GM18505 (cell line): ENCODE results near the gene ARHGAP32.
"Not testable (repeated sequence)": the region's sequence is repeated elsewhere in the genome, so short reads cannot be mapped to it uniquely, and the experiment has no call there.

Source experiments
- ATAC-seq: cut with Tn5 transposase; IDR thresholded peaks from one replicate; pipeline ENCODE4 v1.9.1; 2021; ENCODE audit not compliant: unreplicated experiment
- POLR2A ChIP-seq: IDR thresholded peaks from 4 replicates; pipeline ENCODE4 v1.6.1; 2011; ENCODE audit warnings: borderline replicate concordance; ENCODE audit not compliant: insufficient read depth, insufficient read length; ENCODE audit errors: extremely low read depth

Gene ARHGAP32

DNA sequence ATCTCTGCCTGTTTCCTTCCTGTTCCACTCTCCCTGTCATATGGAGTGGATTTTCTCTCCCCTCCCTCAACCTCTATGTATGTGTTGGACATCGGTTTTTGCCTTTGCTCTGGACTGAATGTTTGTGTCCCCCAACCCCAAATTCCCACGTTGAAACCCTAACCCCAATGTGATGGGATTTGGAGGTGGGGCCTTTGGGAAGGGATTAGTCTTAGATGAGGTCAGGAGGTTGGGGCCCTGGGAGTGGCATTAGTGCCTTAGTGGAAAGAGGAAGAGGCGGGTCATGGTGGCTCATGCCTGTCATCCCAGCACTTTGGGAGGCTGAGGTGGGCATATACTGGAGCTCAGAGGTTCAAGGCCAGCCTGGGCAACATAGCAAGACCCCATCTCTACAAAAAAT is 261.1 kb downstream of the ARHGAP32 start:
- TF ChIP-seq POLR2A = no peak
- no peak for ATAC-seq

DNA sequence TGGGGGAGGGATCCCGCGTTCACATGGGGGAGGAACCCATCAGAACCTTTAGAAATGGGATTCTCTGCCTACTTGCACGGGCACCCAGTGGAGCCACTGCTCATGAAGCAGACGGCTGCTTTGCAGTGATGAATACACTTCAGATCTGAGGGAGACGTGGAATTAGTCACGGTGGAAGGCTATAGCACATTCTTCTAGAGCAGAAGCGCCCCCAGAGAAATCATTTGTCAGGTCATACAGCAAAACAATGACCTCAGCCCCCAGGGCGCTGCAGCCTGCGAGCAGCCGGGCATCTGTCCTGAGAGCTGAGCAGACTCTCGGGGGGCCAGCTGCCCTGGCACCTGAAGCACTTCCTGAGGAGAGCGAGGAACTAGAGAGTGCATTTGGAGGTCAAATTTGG is 262.1 kb downstream of the ARHGAP32 start:
- no peak for ATAC-seq
- no peak for TF ChIP-seq POLR2A

DNA sequence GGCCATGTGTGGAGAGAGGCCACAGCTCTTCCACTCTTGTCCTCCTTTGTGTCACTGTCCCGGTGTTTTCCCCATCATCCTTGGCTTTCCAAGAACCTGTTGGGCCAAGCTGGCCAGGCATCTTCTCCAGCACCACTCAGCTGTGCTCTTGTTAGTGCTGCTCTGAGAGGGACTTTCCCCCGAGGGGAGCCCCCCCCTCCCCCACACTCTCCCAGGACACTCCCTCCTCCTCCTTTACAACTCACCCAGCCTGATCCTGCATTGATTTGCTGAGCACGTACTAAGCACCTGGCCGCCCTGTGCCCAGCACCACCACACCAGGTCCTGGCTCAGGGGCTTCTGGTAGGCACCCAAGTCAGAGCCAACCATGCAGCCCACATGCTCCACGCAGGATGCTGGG is 262.7 kb downstream of the ARHGAP32 start:
- TF ChIP-seq POLR2A = no peak
- no peak for ATAC-seq

DNA sequence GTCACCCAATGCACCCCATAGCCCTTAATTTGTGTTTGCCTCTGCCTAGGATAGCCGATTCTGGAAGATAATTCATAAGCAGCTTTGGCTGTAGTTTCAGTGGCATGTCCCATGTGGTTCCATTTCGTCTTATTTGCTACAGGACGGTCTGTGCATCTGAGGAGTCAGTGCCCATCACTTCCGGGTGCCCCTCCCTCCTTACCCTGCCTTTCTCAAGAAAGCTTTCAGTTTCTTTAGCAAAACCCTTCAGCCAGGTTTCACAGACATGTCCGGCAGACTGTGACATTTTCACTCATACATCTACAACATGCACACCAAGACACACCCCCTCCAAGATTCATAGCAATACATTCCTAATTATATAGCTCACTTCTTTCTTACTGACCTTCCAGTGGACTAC is 263.7 kb downstream of the ARHGAP32 start:
- no peak for TF ChIP-seq POLR2A
- peak; percentile 97 for ATAC-seq

DNA sequence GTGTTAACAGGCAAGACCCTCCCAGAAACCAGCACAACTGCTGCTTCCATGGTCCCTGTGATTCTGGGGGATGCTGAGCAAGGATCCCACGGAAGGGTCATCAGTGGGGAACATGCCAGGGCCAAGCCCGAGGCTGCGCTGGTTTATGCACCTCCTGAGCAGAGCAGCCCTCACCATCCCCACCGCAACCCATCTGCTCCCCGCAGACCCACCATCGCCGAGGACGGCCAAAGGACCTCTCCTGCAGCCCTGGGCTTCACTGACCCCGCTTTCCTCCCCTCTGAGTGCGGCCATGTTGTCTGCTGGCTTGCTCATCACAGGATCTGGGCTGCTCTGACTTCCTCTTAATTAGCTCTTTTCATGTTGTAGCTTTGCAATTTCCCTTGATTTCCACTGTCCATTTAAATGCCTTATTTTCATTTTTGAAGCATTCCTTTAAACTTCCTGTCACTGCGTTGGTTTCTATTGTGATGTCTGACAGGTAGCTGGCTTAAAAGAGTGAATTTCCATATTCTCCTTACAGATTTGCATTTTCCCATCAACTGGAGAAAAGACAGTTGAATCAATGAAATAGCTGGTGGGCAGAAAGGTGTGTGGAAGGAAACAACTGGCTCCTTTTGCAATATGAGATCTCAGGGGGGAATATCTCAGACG is 264.3 kb downstream of the ARHGAP32 start:
- ATAC-seq = no peak
- TF ChIP-seq POLR2A = no peak

DNA sequence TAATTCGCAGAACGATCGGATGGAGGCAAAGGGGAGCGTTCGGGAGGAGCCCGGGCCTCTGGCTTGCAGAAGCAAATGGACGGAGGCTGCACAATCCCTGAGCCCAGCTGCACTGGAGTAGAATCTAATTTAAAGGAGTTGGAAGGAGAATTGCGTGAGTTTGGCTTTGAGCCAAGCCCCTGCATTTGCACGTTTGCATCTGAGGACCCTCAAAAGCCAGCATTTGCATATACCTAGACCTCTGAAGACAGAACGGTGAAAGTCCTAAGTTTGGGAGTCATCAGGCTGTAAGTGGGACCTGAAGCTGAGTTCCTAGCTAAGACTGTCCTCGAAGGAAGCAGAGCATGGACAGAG is 265.0 kb downstream of the ARHGAP32 start:
- no peak for TF ChIP-seq POLR2A

DNA sequence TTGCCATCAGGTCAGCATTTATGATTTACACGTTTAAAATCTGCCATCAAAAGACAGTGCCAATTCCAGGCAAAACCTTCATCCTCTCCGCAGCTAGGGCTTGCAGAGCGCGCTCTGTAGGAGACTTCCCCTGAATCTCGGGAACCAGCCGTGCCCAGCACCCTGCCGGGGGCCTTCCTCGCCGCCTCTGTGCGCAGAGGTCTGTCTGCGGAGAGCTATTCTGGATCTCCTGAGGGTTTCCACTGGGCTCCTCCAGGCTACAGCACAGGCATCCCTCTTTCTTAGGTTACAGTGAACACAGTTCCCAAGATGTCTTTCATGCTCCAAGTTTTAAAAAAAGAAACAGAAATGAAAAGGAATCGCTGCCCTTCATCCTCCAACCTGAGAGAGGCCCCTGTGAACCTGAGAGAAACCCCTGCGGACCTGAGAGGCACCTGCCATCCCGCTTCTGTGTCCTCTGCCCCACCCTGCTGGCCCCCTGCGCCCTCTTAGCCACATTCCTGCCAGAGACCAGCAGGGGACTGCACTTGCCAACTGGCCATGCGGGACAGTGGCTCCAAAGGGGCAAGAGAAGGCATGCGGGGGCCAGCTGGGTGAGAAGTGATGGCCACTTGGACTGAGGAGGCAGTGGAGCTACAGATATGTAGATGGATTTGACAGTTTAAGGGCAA is 265.6 kb downstream of the ARHGAP32 start:
- no peak for TF ChIP-seq POLR2A
- ATAC-seq = no peak

More for the DNA sequence above, 265.0 kb downstream of the ARHGAP32 start:
- no peak for ATAC-seq

DNA sequence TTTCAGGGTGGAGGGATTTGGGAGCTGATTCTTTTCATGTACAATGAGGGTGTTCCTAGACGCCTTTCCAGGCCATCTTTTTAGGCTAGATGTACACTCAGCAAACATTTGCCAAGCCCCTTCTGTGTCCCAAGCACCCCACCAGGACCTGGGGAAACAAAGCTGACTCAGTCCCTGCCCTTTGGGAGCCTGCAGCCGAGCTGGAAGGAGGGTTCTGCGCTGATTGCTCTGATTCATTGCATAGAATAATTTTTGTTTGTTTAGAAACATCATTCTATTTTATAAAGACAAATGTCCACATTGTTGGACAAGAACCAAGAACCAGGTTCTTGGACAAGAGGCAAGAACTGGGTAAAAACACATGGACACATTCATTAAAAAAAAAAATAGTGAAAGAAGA is 266.1 kb downstream of the ARHGAP32 start:
- no peak for ATAC-seq

DNA sequence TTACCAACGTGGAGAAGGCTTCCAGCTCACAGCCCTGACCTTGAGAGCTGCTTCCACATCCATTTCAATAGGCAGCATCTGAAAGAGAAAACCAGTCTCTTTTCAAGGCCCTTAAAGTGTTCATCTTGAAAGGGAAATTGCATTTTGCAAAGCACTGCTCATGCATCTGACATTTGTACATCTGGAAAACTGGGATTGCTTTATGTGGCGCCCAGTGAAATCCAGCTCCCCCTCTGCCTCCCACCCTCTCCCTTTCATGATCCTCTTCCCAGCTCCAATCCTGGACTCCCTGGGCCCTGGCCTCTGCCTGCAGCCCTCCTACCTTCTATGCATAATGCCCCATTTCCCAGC is 266.9 kb downstream of the ARHGAP32 start:
- TF ChIP-seq POLR2A = no peak
- no peak for ATAC-seq

More for the DNA sequence above, 266.1 kb downstream of the ARHGAP32 start:
- TF ChIP-seq POLR2A = no peak

DNA sequence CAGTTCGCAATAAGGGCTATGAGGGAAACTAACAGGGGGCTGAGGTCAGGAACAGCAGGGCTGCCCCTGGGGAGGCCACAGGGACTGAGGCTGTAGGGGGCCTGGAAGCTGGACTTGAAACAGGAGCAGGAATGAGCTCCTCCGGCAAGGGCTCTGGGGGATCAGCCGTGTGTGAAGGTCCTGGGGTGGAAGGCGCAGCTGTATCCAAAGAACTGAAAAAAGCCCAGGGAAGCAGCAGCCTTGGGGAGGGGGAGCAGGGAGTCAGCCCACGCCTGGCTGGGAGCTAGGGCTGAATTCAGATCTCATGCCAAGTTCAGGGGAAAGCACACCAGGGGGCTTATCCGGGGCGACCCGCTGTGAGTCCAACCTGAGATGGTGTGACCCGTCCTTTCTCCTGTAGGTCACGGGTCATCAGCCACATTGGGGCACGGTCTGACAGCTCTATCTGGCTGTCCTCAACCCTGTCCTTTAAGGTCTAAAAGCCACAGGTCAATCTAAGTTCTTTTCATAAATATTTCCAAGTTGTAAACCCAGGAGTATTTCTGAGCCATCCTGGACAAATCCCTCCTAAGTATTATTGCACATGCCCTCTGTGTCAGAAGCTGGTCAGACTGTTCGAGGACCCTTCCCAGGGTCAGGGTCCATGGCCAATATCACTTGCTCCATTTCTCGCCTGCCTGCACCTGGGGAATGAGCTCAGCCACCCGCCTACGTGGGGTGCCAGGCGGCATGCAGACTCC is 267.4 kb downstream of the ARHGAP32 start:
- no peak for TF ChIP-seq POLR2A
- no peak for ATAC-seq

DNA sequence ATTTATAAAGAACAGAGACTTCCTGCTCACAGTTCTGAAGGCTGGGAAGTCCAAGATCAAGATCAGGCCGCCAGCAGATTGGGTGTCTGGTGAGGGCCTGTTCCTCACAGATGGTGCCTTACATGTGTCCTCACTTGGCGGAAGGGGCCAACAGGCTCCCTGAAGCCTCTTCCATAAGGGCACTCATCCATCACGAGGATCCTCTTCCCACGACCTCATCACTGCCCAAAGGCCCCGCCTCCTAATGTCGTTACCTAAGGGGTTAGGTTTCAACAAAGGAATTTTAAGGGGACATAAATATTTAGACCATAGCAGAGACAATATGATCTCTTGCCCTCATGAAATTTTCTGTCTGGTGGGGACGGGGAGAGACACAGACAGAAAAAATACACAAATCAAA is 268.0 kb downstream of the ARHGAP32 start:
- no peak for TF ChIP-seq POLR2A
- no peak for ATAC-seq

DNA sequence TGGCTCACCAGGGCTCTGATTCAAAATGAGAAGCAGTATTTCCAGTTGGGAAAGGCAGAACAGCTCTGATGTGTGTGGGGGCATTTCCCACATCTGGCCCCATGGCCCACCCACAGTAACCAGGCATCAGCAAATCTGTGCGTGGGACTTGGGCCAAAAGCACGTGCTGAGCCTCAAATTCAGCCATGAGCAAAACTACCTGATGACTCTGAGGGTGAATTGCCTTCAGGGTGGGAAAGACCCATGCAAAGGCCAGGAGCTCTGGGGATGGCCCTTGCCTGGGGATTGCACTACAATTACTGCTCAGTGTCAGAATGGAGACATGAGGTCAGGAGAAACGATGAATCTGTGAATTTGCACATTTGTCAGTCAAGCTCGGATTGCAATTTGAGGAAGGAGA is 270.3 kb downstream of the ARHGAP32 start:
- ATAC-seq = no peak
- TF ChIP-seq POLR2A = no peak

DNA sequence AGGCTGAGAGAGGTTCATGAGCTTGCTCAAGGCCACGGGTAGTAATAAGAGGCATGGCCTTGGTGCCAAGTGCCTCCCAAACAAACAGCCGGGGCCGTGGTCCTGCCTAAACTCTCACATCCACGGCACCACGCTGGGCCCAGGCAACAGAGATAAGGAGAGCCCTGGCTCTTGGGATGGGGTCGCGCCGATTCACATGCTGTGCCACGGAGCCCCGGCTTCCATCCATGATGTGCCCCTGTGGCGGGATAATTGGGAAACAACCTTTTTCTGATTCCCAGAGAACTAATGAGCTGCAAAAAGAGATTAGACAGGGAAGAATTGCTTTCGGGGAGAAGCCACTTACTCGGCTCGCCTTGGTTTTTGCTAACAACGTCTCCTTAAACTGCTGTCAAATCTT is 271.5 kb downstream of the ARHGAP32 start:
- no peak for ATAC-seq
- no peak for TF ChIP-seq POLR2A

DNA sequence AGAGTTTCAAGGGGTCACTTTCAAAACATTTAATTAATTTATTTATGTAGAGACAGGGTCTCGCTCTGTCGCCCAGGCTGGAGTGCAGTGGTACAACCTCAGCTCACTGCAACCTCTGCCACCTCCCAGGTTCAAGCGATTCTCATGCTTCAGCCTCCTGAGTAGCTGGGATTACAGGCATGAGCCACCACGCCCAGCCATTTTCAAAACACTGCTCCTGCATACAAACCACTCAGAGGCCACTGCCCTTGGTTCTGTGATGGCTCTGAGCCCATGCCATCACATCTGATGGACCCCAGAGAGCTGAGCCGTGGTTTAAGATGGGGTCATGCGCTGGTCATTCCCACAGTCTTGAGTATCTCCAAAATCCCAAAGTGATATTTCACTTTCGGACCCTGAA is 272.5 kb downstream of the ARHGAP32 start:
- not testable (repeated sequence) for ATAC-seq
